Neural progenitor cell (in vitro differentiated cells): ENCODE results near the gene CLDN18.

Experiments used
- CTCF ChIP-seq: fragments of 200-600 bp; sonication (generic); IDR thresholded peaks from 2 replicates; pipeline ENCODE4 v1.5.1; 2017; ENCODE audit warnings: antibody characterized with exemption, mild to moderate bottlenecking
- EZH2 ChIP-seq: fragments of 200-600 bp; sonication (generic); IDR thresholded peaks from 2 replicates; pipeline ENCODE4 v1.6.1; 2017; ENCODE audit warnings: antibody characterized with exemption, mild to moderate bottlenecking, moderate library complexity

DNA sequence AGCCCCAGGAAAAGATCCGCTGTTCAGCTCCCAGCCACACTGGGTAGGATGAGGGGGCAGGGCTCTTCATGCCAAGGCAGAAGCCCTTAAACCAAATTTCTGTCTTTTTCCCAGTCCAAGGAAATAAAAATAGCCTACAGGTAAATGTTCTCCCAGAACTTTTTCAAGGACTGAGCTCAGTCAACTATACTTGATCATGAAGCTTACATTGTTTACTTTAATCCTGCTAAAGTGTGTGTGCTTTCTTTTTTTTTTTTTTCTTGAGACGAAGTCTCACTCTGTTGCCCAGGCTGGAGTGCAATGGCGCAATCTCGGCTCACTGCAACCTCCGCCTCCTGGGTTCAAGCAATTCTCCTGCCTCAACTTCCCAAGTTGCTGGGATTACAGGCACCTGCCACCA, 17.9 kb downstream of the CLDN18 start:
- TF ChIP-seq EZH2 (no peak), CTCF (no peak)
